Endothelial cell of umbilical vein (primary cell): ENCODE results near the gene ULBP1. TPM values are rescaled to one million over a fixed set of nuclear protein-coding genes. Genes with fewer than 3 reads are reported as not detected.

Experiments used
- BruUV-seq: library from RNA; stranded (reverse); fragments of 400-500 nt; replicated peaks from 2 replicates; lab custom pipeline; 2021; lab: Mats Ljungman, UMichigan
- CTCF ChIA-PET: fragments of 300-600, 350-600 bp; sonication (Branson Sonifier 250); formaldehyde crosslinking; loops from one replicate; lab custom pipeline; 2021; ENCODE audit warnings: antibody characterized with exemption, inconsistent platforms; lab: Charles Lee
- POLR2A ChIA-PET: fragments of 300-600, 350-600 bp; sonication (Branson Sonifier 250); formaldehyde crosslinking; loops from one replicate; lab custom pipeline; 2021; ENCODE audit warnings: antibody characterized with exemption, inconsistent platforms; lab: Charles Lee
- DNase-seq: peaks from one replicate; pipeline ENCODE4 v3.0.0-alpha.2; 2011; ENCODE audit warnings: low read depth, low spot score
- FAIRE-seq: peaks from 2 replicates; lab custom pipeline; 2011; peaks lifted over from hg19 to GRCh38; lab: Jason Lieb, UNC
- H2AFZ ChIP-seq: 2 replicates; pipeline ENCODE4 v1.6.0; 2012; ENCODE audit warnings: low read depth, low read length, control low read depth, inconsistent platforms
- H3K27ac ChIP-seq: 2 replicates; pipeline ENCODE4 v1.5.1; 2011; ENCODE audit warnings: low read depth, mild to moderate bottlenecking, control low read depth, low read length, moderate library complexity; ENCODE audit not compliant: insufficient read depth
- H3K27me3 ChIP-seq, 2 experiments: 2 replicates each; pipeline versions ENCODE4 v1.6.0 to v1.6.1; 2011; ENCODE audit warnings: low read length in 2 of 2, mixed read lengths in 1 of 2; ENCODE audit not compliant: control insufficient read depth in 2 of 2, insufficient read depth in 2 of 2
- H3K36me3 ChIP-seq, 2 experiments: 2 replicates in 1 of 2; 3 replicates in 1 of 2; pipeline ENCODE4 v1.5.1; 2011; ENCODE audit warnings: low read length in 2 of 2, mild to moderate bottlenecking in 1 of 2, moderate library complexity in 1 of 2; ENCODE audit not compliant: control insufficient read depth in 2 of 2, insufficient read depth in 2 of 2; ENCODE audit errors: extremely low read depth in 1 of 2
- H3K4me1 ChIP-seq: 3 replicates; pipeline ENCODE4 v1.5.1; 2011; ENCODE audit warnings: mild to moderate bottlenecking, low read length; ENCODE audit not compliant: control insufficient read depth, insufficient read depth; ENCODE audit errors: extremely low read depth
- H3K4me2 ChIP-seq: 2 replicates; pipeline ENCODE4 v1.6.1; 2011; ENCODE audit warnings: low read length, control low read depth, mixed read lengths; ENCODE audit not compliant: insufficient read depth
- H3K4me3 ChIP-seq, 3 experiments: fragments of 200-600 bp in 1 of 3; sonication (generic), shearing (Covaris generic) in 1 of 3; replicated peaks in 1 of 3; 2 replicates each; pipeline ENCODE4 v1.5.1; 2011 to 2016; ENCODE audit warnings: control low read depth in 3 of 3, low read length in 3 of 3, mild to moderate bottlenecking in 2 of 3, inconsistent platforms in 1 of 3, low read depth in 1 of 3, moderate library complexity in 1 of 3; ENCODE audit not compliant: insufficient read depth in 1 of 3
- H3K79me2 ChIP-seq: 2 replicates; pipeline ENCODE4 v1.6.0; 2012; ENCODE audit warnings: low read length, inconsistent platforms; ENCODE audit not compliant: control insufficient read depth, insufficient read depth
- H3K9ac ChIP-seq: replicated peaks from 2 replicates; pipeline ENCODE3; 2011; ENCODE audit warnings: low read length, control low read depth; ENCODE audit not compliant: insufficient read depth; ENCODE audit errors: extremely low read depth
- H3K9me1 ChIP-seq: replicated peaks from 3 replicates; pipeline ENCODE4 v1.6.0; 2011; ENCODE audit warnings: mild to moderate bottlenecking, low read length; ENCODE audit not compliant: control insufficient read depth, insufficient read depth; ENCODE audit errors: extremely low read depth
- H3K9me3 ChIP-seq: replicated peaks from 2 replicates; pipeline ENCODE4 v1.5.1; 2012; ENCODE audit warnings: low read length, inconsistent platforms; ENCODE audit not compliant: control insufficient read depth, insufficient read depth
- H4K20me1 ChIP-seq: replicated peaks from 2 replicates; pipeline ENCODE3; 2011; ENCODE audit warnings: mild to moderate bottlenecking, low read length; ENCODE audit not compliant: control insufficient read depth, insufficient read depth; ENCODE audit errors: extremely low read depth
- EZH2 ChIP-seq: IDR thresholded peaks from 2 replicates; pipeline ENCODE4 v1.6.1; 2012; ENCODE audit warnings: borderline replicate concordance, low read depth, mild to moderate bottlenecking, moderate library complexity, low read length, inconsistent platforms; ENCODE audit not compliant: severe bottlenecking
- FOS ChIP-seq: IDR thresholded peaks from 2 replicates; pipeline ENCODE4 v1.6.1; 2011; ENCODE audit warnings: mild to moderate bottlenecking, low read length, moderate library complexity, borderline replicate concordance; ENCODE audit not compliant: insufficient read depth
- JUN ChIP-seq: IDR thresholded peaks from 2 replicates; pipeline ENCODE4 v1.6.1; 2011; ENCODE audit warnings: borderline replicate concordance, low read depth; ENCODE audit not compliant: insufficient read length, insufficient read depth
- dilution Hi-C: fragments of 300-500 bp; cut with MboI; formaldehyde crosslinking; loops from one replicate; pipeline ENCODE4 v1.15.0; 2019; ENCODE audit warnings: low sequenced_read_pairs; ENCODE audit not compliant: extremely low pct_ligation_motif_present
- intact Hi-C: fragments of 100-400 bp; cut with micrococcal nuclease; formaldehyde crosslinking; loops from one replicate; pipeline ENCODE4 v1.10.0; 2022
- polyA plus RNA-seq, 4 experiments: library from polyadenylated mRNA; depleted of rRNA in 3 of 4; stranded (reverse) in 3 of 4; unstranded in 1 of 4; fragments of >200 nt; gene quantifications; 2 replicates each; pipeline versions ENCODE4 v1.2.1 to v1.2.3, GENCODE V29; 2011 to 2012; ENCODE audit warnings: missing spikeins in 1 of 4
- total RNA-seq: library from RNA; stranded (reverse); gene quantifications from 2 replicates; pipeline ENCODE4 v1.2.3, GENCODE V29; 2021
- TF ChIP-seq, protein P1 (sequence below), 2 donors: IDR thresholded peaks; 1 replicate in 1 of 2; 2 replicates in 1 of 2; pipeline ENCODE4 v1.5.1; 2011; ENCODE audit warnings: low read length in 2 of 2, mild to moderate bottlenecking in 2 of 2, moderate library complexity in 2 of 2, control low read depth in 1 of 2, inconsistent platforms in 1 of 2, low read depth in 1 of 2; ENCODE audit not compliant: insufficient read depth in 1 of 2; ENCODE audit errors: extremely low read depth in 1 of 2

The ULBP1 gene
- total and polyA plus RNA-seq, 2 donors (not counting 3 experiments of a cell fraction or from before 2014, with no cell fraction given): 0.33 to 1.4 TPM

DNA sequence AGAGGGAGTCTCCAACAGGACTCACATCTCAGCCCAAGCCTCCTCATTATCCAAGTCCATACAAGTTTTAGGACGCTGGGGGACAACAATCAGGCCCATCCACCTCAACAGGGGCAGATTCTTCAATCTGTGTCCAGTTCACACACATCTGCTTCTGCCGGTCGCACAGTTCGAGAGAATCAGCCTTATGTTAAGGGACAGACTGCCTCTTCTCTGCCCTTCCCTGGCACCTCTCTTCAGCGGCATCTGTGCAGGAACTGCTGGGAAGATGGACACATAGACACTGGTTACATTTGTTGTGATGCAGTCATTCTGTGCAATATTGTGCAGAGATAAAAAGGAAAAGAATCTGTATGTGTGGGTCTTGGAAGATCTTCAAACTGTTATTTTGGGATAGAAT lies 21.0 kb downstream of the ULBP1 start:
- no peak for DNase-seq
- Histone ChIP-seq H3K9me3 (no peaks in the 10 kb centered on the region), H3K27me3 (peaks cover 68 to 81% of the 10 kb centered on the region in 2 experiments), H3K4me3 (no peak overlapping the region), H2AFZ (no peak overlapping the region), H3K9ac (no peak overlapping the region), H3K9me1 (no peaks in the 10 kb centered on the region), H3K36me3 (no peaks in the 10 kb centered on the region), H4K20me1 (no peaks in the 10 kb centered on the region), H3K4me1 (no peaks in the 10 kb centered on the region), H3K79me2 (no peaks in the 10 kb centered on the region), H3K27ac (no peak overlapping the region), H3K4me2 (no peak overlapping the region)
- intact Hi-C loops (no loop called here), dilution Hi-C loops (no loop called here)
- BruUV-seq: no TSS peak
- CTCF ChIA-PET: interaction anchor here (0.7 to 1.1 kb wide), 3 partner anchors 84 to 736 kb away, joined by 3 to 4 read pairs (median 3); partner anchors contain the start of gene ULBP3
- POLR2A ChIA-PET: no interaction called here
- no peak for FAIRE-seq
- TF ChIP-seq, protein P1, sequence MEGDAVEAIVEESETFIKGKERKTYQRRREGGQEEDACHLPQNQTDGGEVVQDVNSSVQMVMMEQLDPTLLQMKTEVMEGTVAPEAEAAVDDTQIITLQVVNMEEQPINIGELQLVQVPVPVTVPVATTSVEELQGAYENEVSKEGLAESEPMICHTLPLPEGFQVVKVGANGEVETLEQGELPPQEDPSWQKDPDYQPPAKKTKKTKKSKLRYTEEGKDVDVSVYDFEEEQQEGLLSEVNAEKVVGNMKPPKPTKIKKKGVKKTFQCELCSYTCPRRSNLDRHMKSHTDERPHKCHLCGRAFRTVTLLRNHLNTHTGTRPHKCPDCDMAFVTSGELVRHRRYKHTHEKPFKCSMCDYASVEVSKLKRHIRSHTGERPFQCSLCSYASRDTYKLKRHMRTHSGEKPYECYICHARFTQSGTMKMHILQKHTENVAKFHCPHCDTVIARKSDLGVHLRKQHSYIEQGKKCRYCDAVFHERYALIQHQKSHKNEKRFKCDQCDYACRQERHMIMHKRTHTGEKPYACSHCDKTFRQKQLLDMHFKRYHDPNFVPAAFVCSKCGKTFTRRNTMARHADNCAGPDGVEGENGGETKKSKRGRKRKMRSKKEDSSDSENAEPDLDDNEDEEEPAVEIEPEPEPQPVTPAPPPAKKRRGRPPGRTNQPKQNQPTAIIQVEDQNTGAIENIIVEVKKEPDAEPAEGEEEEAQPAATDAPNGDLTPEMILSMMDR (IDR thresholded peaks at IDR 0.05; ENCODE audit: extremely low read depth in 1 of 2, insufficient read depth in 1 of 2, low read depth in 1 of 2, low read length in 2 of 2): no peak
- TF ChIP-seq EZH2 (no peak), JUN (no peak), FOS (no peak)

- ChIA-PET CTCF (no interaction called here), POLR2A (no interaction called here)
- no peaks in the 10 kb centered on the region for H3K79me2 ChIP-seq
- TF ChIP-seq, protein P1 (IDR thresholded peaks at IDR 0.05; ENCODE audit: extremely low read depth in 1 of 2, insufficient read depth in 1 of 2, low read depth in 1 of 2, low read length in 2 of 2): peak in 1 of 2 donors; percentile 9
- no peak for TF ChIP-seq JUN
- TF ChIP-seq FOS: no peak
- dilution Hi-C loops (no loop called here), intact Hi-C loops (no loop called here)
- H3K27me3 ChIP-seq: peaks cover 75 to 87% of the 10 kb centered on the region in 2 experiments
- H3K4me3 ChIP-seq: no peak overlapping the region
- H3K4me2 ChIP-seq: no peak overlapping the region
- no peaks in the 10 kb centered on the region for H3K9me3 ChIP-seq
- no peaks in the 10 kb centered on the region for H3K36me3 ChIP-seq
- H3K27ac ChIP-seq: no peak overlapping the region
- DNase-seq: no peak
- no peaks in the 10 kb centered on the region for H3K9me1 ChIP-seq
- FAIRE-seq: no peak
- H2AFZ ChIP-seq: no peak overlapping the region
- no peaks in the 10 kb centered on the region for H4K20me1 ChIP-seq
- no peak overlapping the region for H3K9ac ChIP-seq
- no TSS peak for BruUV-seq
- H3K4me1 ChIP-seq: peaks cover 1% of the 10 kb centered on the region
Observed at GRCh38 chr6:149985481-149985937, 21.8 kb downstream of the ULBP1 start.
